ENCODE data around the gene ZNF480. TPM values are rescaled to one million over a fixed set of nuclear protein-coding genes. Genes with fewer than 3 reads are reported as not detected.
"Not testable (repeated sequence)": the region's sequence is repeated elsewhere in the genome, so short reads cannot be mapped to it uniquely, and the experiment has no call there.

ZNF480 gene
- 4.2 and 5.0 TPM in 2 replicates for total RNA-seq

DNA sequence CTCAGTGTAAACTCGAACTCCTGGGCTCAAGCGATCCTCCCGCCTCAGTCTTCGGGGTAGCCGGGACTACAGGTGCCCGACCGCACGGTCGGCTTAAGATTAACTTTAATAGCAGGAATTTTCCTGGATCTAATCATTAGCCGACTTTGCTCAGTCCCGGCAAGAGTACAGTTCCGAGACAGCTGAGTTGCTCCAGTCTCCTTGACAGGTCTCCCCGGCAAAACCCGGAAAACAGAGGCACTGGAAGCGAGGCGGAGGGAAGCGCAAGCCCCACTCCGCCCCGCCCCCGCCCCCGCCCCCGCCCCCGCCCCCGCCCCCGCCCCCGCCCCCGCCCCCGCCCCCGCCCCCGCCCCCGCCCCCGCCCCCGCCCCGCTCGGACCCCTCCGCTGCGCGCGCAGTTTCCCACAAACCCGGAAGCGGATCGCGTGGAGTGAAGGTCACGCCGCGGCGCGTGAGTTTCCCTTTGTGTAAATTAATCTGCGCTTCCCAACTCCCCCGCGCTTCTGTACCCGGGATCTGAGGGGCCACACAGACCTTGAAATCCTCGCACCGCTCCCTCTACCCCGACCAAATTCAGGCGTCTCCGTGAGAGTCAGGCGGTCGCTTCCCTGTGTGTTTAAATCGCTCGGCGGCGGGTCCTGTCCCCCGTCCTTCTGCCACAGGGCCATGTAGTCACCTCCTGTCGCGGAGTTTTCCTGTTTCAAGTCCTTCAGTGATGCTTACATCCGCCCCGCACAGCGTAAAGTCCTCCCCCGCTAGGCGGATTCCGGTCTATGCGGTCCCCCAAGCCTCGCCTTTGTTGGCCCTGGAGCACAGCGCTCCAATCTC is at the start of gene ZNF480:
TSS of gene ZNF480 (plus strand) at position 397 of the 828 bp plus-strand sequence. CDS start 3,244 bp downstream, outside the sequence.
- peaks cover 5% of the 10 kb centered on the region for H3K27me3 Mint-ChIP-seq
- peaks cover 71% of the 10 kb centered on the region for H3K36me3 Mint-ChIP-seq (ENCODE audit: low read depth)
- intact Hi-C loops (cut with micrococcal nuclease), result loop anchor here (1.0 to 10.0 kb wide), 2 partner anchors 28 to 338 kb away; partner anchors contain the start of genes ZNF766 and ZNF83
- peak; percentile 95 for DNase-seq
- peak within 1 kb of the TSS; percentile 98 for H3K27ac Mint-ChIP-seq
- peaks cover 17% of the 10 kb centered on the region for H3K4me1 Mint-ChIP-seq
- H3K9me3 Mint-ChIP-seq, result peaks cover 34% of the 10 kb centered on the region
- peak within 1 kb of the TSS; percentile 83 for H3K4me3 Mint-ChIP-seq

DNA sequence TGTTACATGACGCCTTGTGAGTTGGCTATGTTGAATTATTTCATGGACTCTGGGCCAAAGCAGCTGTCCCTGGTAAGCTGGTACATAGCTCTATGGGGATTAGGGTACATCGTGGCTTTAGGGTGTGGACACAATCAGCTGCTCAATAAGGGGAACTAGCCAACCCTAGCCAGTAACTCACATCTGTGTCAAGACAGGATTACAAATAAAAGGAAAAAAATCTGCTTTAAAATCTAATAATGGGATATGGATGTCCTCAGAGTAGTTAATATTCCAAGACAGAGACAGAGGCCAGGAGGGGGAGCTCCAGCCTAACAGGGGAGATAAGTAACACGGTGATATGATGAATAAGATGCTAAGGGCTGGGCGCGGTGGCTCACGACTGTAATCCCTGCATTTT is 48.7 kb upstream of the ZNF480 start:
- H3K27ac Mint-ChIP-seq, result no peak overlapping the region
- H3K9me3 Mint-ChIP-seq, result peaks cover 17% of the 10 kb centered on the region
- intact Hi-C loops (cut with micrococcal nuclease), result loop anchor here (10.0 kb wide), 1 partner anchor 497 kb away; no protein-coding TSS in a partner anchor

DNA sequence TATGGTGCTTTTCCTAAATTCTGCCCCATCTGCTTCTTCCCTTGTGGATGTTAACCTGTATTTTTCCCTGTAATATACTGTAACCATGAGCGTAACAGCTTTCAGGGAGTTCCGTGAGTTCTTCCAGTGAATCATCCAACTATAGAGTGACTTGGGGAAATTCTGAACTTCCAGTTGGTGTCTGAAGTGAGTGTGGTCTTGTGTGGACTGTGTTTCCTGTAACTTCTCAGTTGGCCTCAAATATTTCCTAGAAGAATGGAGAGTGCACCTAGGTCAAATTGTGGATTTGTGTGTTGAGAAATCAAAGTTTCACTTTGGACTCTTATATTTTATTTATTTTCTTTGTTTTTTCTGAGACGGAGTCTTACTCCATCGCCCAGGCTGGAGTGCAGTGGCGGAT is 38.5 kb upstream of the ZNF480 start:
- no peak overlapping the region for H3K4me3 Mint-ChIP-seq
- peaks cover 32% of the 10 kb centered on the region for H3K9me3 Mint-ChIP-seq
- no peak for DNase-seq
- H3K27ac Mint-ChIP-seq, result no peak overlapping the region
- no peaks in the 10 kb centered on the region for H3K36me3 Mint-ChIP-seq (ENCODE audit: low read depth)
- no peaks in the 10 kb centered on the region for H3K27me3 Mint-ChIP-seq
- H3K4me1 Mint-ChIP-seq, result no peaks in the 10 kb centered on the region
- intact Hi-C loops (cut with micrococcal nuclease), result no loop called here

More for the DNA sequence above, 48.7 kb upstream of the ZNF480 start:
- Mint-ChIP-seq H3K4me1 (no peaks in the 10 kb centered on the region), H3K27me3 (no peaks in the 10 kb centered on the region), H3K36me3 (ENCODE audit: low read depth) (no peaks in the 10 kb centered on the region), H3K4me3 (no peak overlapping the region)
- peak; percentile 82 for DNase-seq

DNA sequence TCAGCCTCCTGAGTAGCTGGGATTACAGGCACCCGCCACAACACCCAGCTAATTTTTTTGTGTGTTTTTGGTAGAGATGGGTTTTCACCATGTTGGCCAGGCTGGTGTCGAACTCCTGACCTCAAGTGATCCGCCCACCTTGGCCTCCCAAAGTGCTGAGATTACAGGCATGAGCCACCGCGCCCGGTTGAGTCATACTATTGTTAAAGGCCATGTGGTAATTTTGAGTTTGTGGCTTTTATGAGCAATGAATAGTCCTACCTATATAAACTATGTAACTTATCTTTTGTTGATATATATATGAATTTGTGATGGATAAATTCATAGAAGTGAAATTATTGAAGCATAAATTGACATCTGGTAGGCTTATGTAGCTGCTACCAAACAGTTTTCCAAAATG is 31.4 kb upstream of the ZNF480 start:
- not testable (repeated sequence) for H3K27me3 Mint-ChIP-seq, H3K4me1 Mint-ChIP-seq

DNA sequence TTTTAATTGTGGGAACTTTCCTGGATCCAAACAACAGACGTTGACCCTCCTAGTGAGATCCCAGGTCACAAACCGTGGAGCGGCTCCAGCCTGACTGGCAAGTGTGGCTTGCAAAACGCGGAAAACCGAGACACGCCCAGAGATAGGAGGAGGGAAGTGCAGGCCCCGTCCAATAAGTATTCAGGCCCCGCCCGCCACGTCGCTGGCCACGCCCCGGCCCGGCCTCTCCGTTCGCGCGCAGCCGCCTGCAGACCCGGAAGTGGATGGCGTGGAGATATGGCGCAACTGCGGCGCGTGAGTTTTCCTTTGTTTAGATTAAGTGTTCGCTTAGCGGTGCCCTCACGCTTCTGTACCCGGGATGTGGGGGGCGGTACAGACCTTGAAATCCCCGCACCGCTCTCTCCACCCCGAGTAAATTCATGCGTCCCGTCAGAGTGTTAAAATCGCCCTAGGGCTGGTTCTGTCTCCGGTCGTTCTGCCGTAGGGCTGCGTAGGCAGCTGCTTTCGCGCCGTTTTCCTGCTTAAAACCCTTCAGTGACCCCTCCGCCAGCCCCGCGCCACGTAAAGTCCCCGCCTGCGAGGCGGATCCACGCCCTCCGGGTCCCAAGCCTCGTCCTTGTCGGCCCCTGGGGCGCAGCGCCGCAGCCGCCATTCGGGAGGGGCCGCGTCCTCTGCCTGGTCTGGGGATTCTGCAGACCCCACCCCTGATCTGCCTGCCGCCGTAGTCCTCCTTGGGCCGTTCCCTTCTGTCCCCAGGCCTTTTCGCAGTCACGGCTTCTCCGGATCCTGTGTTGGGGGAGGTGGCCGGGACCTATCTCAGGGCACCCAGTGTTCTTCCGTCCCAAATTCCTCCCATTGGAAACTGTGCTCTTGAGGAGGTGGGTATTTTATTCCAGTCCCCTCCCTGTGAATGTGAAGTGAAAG is 27.4 kb upstream of the ZNF480 start, which contains the start of gene ZNF766:
TSS of gene ZNF766 (plus strand) at position 250 of the 924 bp plus-strand sequence. CDS start at position 277, 27 bp downstream.
- Mint-ChIP-seq H3K36me3 (ENCODE audit: low read depth) (peaks cover 44% of the 10 kb centered on the region), H3K27me3 (no peaks in the 10 kb centered on the region), H3K27ac (peak within 1 kb of the TSS; percentile 96), H3K4me3 (peak within 1 kb of the TSS; percentile 99), H3K4me1 (peaks cover 11% of the 10 kb centered on the region), H3K9me3 (peaks cover 21% of the 10 kb centered on the region)
- intact Hi-C loops (cut with micrococcal nuclease), result loop anchor here (1.0 kb wide), 4 partner anchors 28 to 258 kb away; partner anchors contain the start of genes PPP2R1A, ZNF480, ZNF616 and ZNF808
- peak; percentile 99 for DNase-seq

More for the DNA sequence above, 31.4 kb upstream of the ZNF480 start:
- H3K27ac Mint-ChIP-seq; H3K4me3 Mint-ChIP-seq; H3K36me3 Mint-ChIP-seq (ENCODE audit: low read depth); DNase-seq; intact Hi-C loops (cut with micrococcal nuclease): not testable (repeated sequence)
- peaks cover 20% of the 10 kb centered on the region for H3K9me3 Mint-ChIP-seq

DNA sequence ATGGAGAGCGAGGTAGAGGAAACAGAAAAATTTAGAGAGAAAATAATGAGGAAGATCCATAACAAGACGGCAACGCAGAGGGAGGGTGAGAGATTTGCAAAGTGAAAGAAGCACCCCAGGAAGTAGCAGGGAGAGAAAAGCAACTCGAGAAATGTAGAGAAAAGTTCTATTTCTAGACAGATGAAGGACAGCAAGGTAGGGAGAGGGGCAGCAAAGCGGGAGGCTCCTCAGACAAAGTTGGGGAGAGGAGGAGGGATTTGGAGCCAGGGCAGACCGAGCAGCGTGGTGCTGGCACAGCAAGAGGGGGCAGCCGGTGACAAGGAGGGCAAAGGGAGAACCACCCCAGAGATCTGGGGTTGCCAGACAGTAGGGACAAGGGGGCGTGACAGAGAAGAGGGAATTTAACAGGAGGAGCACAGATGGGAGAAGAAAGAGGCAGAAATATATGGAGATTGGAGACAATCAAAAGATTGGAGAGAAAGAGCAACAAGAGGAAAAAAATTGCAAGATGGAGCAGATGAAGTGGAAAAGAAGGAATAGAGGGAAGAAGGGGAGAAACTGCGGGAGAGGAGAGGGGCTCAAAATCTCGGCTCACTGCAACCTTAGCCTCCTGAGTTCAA is 26.6 kb upstream of the ZNF480 start:
- no peaks in the 10 kb centered on the region for H3K27me3 Mint-ChIP-seq
- DNase-seq, result no peak
- intact Hi-C loops (cut with micrococcal nuclease), result no loop called here
- peaks cover 22% of the 10 kb centered on the region for H3K9me3 Mint-ChIP-seq
- H3K4me1 Mint-ChIP-seq, result peaks cover 11% of the 10 kb centered on the region
- peak overlapping the region; percentile 96 for H3K27ac Mint-ChIP-seq
- peak overlapping the region; percentile 99 for H3K4me3 Mint-ChIP-seq
- H3K36me3 Mint-ChIP-seq (ENCODE audit: low read depth), result peaks cover 50% of the 10 kb centered on the region

DNA sequence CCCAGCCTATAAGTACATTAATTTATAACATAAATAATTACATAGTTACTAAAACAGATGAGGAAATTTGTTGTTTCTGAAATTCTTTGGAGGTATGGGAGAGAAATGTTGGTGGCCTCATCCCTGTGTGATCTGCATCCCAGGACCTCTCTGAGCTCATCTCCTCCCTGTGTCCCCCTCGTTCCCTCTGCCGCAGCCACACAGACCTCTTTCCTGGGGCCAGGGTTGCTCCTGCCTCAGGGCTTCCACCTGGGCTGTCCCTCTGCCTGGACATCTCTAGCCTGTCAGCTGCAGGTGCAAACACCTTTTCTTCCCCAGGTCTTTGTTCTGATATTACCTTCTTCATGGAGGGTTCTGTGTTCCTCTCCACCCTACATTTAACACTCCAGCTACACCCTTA is 23.7 kb upstream of the ZNF480 start:
- H3K36me3 Mint-ChIP-seq (ENCODE audit: low read depth), result peaks cover 77% of the 10 kb centered on the region
- intact Hi-C loops (cut with micrococcal nuclease), result no loop called here
- H3K27ac Mint-ChIP-seq, result no peak overlapping the region
- H3K9me3 Mint-ChIP-seq, result peaks cover 24% of the 10 kb centered on the region
- no peaks in the 10 kb centered on the region for H3K27me3 Mint-ChIP-seq
- DNase-seq, result no peak
- H3K4me3 Mint-ChIP-seq, result no peak overlapping the region
- peaks cover 13% of the 10 kb centered on the region for H3K4me1 Mint-ChIP-seq

DNA sequence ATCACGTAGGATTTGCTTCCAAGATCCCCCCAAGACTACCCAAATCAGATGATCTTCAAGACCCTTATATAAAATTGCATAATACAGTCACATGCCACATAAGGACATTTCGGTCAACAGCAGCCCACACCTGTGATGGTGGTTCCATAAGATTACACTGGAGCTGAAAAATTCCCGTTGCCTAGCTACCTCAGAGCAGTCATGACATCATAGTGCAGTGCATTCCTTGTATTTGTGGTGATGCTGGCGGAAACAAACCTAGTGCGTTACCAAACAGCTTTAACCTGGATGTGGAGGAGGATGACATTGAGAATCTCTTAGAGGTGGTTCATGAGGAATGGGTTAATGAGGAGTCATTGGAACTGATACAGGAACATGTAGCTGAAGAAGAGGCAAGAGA is 22.8 kb upstream of the ZNF480 start:
- H3K4me1 Mint-ChIP-seq, result peaks cover 16% of the 10 kb centered on the region
- intact Hi-C loops (cut with micrococcal nuclease), result no loop called here
- H3K27ac Mint-ChIP-seq, result no peak overlapping the region
- no peaks in the 10 kb centered on the region for H3K27me3 Mint-ChIP-seq
- no peak overlapping the region for H3K4me3 Mint-ChIP-seq
- H3K9me3 Mint-ChIP-seq, result peaks cover 29% of the 10 kb centered on the region
- peaks cover 86% of the 10 kb centered on the region for H3K36me3 Mint-ChIP-seq (ENCODE audit: low read depth)
- DNase-seq, result no peak

DNA sequence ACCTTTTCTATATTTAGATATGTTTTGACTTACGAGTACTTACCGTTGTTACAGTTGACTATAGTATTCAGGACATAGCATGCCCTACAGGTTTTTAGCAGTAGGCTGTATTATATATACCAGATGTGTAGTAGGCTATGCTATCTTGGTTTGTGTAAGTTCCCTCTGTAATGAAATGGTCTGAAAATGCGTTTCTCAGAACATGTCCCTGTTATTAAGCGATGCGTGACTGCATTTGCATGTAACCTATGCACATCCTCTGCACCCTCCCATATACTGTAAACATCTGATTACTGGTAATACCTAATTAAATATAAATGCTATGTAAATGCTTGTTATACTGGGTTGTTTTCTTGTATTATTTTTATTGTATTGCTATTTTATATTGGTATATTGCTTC is 21.0 kb upstream of the ZNF480 start:
- DNase-seq, result no peak
- peaks cover 8% of the 10 kb centered on the region for H3K4me1 Mint-ChIP-seq
- intact Hi-C loops (cut with micrococcal nuclease), result no loop called here
- H3K4me3 Mint-ChIP-seq, result no peak overlapping the region
- H3K27me3 Mint-ChIP-seq, result no peaks in the 10 kb centered on the region
- no peak overlapping the region for H3K27ac Mint-ChIP-seq
- H3K9me3 Mint-ChIP-seq, result peaks cover 33% of the 10 kb centered on the region
- H3K36me3 Mint-ChIP-seq (ENCODE audit: low read depth), result peaks cover 86% of the 10 kb centered on the region

DNA sequence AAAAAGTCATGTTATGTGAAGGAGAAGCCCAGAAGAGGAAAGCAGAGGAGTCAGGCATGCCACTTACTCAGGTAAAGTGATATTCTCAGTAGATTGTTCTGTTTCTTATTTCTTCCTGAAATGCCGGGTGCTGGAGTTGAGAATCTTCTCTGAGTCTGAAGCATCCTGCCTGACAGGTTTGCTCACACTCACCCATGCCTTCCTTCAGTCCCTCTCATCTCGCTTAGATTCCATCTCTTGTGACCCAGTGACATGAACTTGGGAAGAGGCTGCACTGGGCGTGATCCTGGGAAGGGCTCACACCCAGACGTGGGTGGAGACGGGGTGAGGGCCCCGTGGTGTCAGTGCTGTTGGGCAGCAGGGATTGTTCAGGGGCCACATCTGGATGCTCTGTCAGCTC is 19.5 kb upstream of the ZNF480 start:
- intact Hi-C loops (cut with micrococcal nuclease), result no loop called here
- Mint-ChIP-seq H3K4me1 (peaks cover 5% of the 10 kb centered on the region), H3K9me3 (peaks cover 27% of the 10 kb centered on the region), H3K36me3 (ENCODE audit: low read depth) (peaks cover 86% of the 10 kb centered on the region), H3K4me3 (no peak overlapping the region), H3K27me3 (no peaks in the 10 kb centered on the region), H3K27ac (no peak overlapping the region)
- DNase-seq, result no peak

DNA sequence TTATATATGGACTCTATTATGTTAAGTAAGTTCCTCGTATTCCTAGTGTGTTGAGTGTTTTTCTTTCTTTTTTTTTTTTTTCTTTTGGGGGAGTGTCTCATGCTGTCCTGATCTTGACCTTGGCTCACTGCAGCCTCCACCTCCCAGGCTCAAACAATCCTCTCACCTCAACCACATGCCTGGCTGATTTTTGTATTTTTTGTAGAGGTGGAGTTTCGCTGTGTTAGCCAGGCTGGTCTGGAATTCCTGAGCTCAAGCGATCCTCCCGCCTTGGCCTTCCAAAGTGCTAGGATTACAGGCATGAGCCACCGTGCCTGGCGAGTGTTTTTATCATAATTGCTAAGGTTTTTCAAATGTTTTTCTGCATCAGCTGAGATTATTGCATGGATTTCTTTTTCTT is 10.7 kb upstream of the ZNF480 start:
- intact Hi-C loops (cut with micrococcal nuclease), result no loop called here
- no peaks in the 10 kb centered on the region for H3K27me3 Mint-ChIP-seq
- H3K9me3 Mint-ChIP-seq, result peaks cover 35% of the 10 kb centered on the region
- no peak for DNase-seq
- H3K4me1 Mint-ChIP-seq, result no peaks in the 10 kb centered on the region
- no peak overlapping the region for H3K4me3 Mint-ChIP-seq
- H3K36me3 Mint-ChIP-seq (ENCODE audit: low read depth), result peaks cover 92% of the 10 kb centered on the region
- no peak overlapping the region for H3K27ac Mint-ChIP-seq

DNA sequence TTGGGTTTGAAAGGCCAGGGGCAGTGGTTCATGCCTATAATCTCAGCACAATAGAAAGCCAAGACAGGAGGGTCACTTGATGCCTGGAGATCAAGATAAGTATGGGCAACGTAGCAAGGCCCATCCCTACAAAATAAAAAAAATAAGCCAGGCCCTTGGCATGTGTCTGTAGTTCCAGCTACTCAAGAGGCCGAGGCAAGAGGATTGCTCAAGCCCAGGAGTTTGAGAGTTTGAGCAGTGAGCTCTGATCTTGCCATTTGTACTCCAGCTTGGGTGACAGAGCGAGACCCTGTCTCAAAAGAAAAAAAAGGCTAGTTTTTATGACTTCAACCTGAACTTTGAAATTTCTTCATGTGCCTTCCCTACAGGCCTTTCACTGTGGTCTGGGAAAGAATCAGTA is 5.2 kb upstream of the ZNF480 start:
- Mint-ChIP-seq H3K9me3 (peaks cover 35% of the 10 kb centered on the region), H3K36me3 (ENCODE audit: low read depth) (peaks cover 67% of the 10 kb centered on the region), H3K27ac (no peak overlapping the region), H3K4me3 (no peak overlapping the region), H3K4me1 (peaks cover 3% of the 10 kb centered on the region), H3K27me3 (no peaks in the 10 kb centered on the region)
- DNase-seq, result no peak
- intact Hi-C loops (cut with micrococcal nuclease), result loop anchor here (10.0 kb wide), 1 partner anchor 343 kb away; the partner anchor contains the start of gene ZNF83

DNA sequence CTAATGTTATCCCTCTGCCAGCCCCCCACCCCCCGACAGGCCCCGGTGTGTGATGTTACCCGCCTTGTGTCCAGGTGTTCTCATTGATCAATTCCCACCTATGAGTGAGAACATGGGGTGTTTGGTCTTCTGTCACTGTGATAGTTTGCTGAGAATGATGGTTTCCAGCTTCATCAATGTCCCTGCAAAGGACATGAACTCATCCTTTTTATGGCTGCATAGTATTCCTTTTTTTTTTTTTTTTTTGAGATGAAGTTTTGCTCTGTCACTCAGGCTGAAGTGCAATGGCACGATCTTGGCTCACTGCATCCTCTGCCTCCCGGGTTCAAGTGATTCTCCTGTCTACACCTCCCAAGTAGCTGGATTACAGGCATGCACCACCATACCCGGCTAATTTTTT is 4.0 kb upstream of the ZNF480 start:
- intact Hi-C loops (cut with micrococcal nuclease), result loop anchor here (10.0 kb wide), 1 partner anchor 342 kb away; the partner anchor contains the start of gene ZNF83
- H3K9me3 Mint-ChIP-seq, result peaks cover 35% of the 10 kb centered on the region
- H3K4me3 Mint-ChIP-seq, H3K27ac Mint-ChIP-seq, H3K27me3 Mint-ChIP-seq, DNase-seq: not testable (repeated sequence)
- peaks cover 12% of the 10 kb centered on the region for H3K4me1 Mint-ChIP-seq
- H3K36me3 Mint-ChIP-seq (ENCODE audit: low read depth), result peaks cover 65% of the 10 kb centered on the region

Data from activated CD4-positive, alpha-beta T cell treated with anti-CD3 and anti-CD28 coated beads, Interleukin-2, amount 10 ng/mL, durations not matched to agents 24 days and 14 days (primary cell).